PC-9 (cell line): ENCODE measurements around the gene PJA1. TPM values are rescaled to one million over a fixed set of nuclear protein-coding genes. Genes with fewer than 3 reads are reported as not detected.
A peak's percentile ranks its signal among the peaks of the same experiment; 100 is the strongest.

ENCODE experiments used
- BruUV-seq: library from RNA; stranded (reverse); fragments of 400-500 nt; replicated peaks from 2 replicates; lab custom pipeline; 2021; lab: Mats Ljungman, UMichigan
- CTCF ChIA-PET: fragments of 300-600 bp; sonication (Branson Sonifier 250); formaldehyde crosslinking; loops from one replicate; lab custom pipeline; 2022; ENCODE audit warnings: antibody characterized with exemption; lab: Charles Lee
- POLR2A ChIA-PET: fragments of 300-600 bp; sonication (Branson Sonifier 250); formaldehyde crosslinking; loops from one replicate; lab custom pipeline; 2022; ENCODE audit warnings: antibody characterized with exemption; ENCODE audit not compliant: unreplicated experiment; lab: Charles Lee
- DNase-seq, 2 experiments: peaks; one replicate each; pipeline versions ENCODE4 v3.0.0 to v3.0.0-alpha.2; 2015 to 2022; ENCODE audit warnings: mixed read lengths in 1 of 2
- H2AFZ ChIP-seq: fragments of 200-600 bp; sonication (generic); 2 replicates; pipeline ENCODE4 v1.8.1; 2017; ENCODE audit warnings: antibody characterized with exemption
- H3F3A ChIP-seq: fragments of 200-600 bp; sonication (generic); 2 replicates; pipeline ENCODE4 v1.8.1; 2017; ENCODE audit warnings: antibody characterized with exemption, mild to moderate bottlenecking, low read depth; ENCODE audit not compliant: insufficient read depth
- H3K27ac ChIP-seq: fragments of 200-600 bp; sonication (generic); 2 replicates; pipeline ENCODE4 v1.6.1; 2016; ENCODE audit warnings: mixed run types
- H3K27me3 ChIP-seq: fragments of 200-600 bp; sonication (generic); 2 replicates; pipeline ENCODE4 v1.6.1; 2016; ENCODE audit warnings: low read depth, mixed run types; ENCODE audit not compliant: insufficient read depth
- H3K36me3 ChIP-seq: fragments of 200-600 bp; sonication (generic); 2 replicates; pipeline ENCODE4 v1.6.1; 2016; ENCODE audit warnings: low read depth, mixed run types
- H3K4me1 ChIP-seq: fragments of 200-600 bp; sonication (generic); replicated peaks from 2 replicates; pipeline ENCODE4 v1.6.1; 2016; ENCODE audit warnings: mixed run types; ENCODE audit not compliant: insufficient read depth
- H3K4me2 ChIP-seq: fragments of 200-600 bp; sonication (generic); 2 replicates; pipeline ENCODE4 v1.6.1; 2017; ENCODE audit warnings: mixed run types
- H3K4me3 ChIP-seq: fragments of 200-600 bp; sonication (generic); 2 replicates; pipeline ENCODE4 v1.6.1; 2016; ENCODE audit warnings: mixed run types
- H3K79me2 ChIP-seq: fragments of 200-600 bp; sonication (generic); 2 replicates; pipeline ENCODE4 v1.6.1; 2017; ENCODE audit warnings: low read depth, mixed run types
- H3K9me2 ChIP-seq: fragments of 200-600 bp; sonication (generic); 2 replicates; pipeline ENCODE4 v1.8.1; 2017; ENCODE audit warnings: mild to moderate bottlenecking; ENCODE audit not compliant: insufficient read depth
- H3K9me3 ChIP-seq: fragments of 200-600 bp; sonication (generic); 2 replicates; pipeline ENCODE4 v1.8.1; 2016; ENCODE audit warnings: low read depth; ENCODE audit not compliant: insufficient read depth
- H4K20me1 ChIP-seq: fragments of 200-600 bp; sonication (generic); 2 replicates; pipeline ENCODE4 v1.8.1; 2017; ENCODE audit not compliant: insufficient read depth
- EZH2 ChIP-seq: fragments of 200-600 bp; sonication (generic); IDR thresholded peaks from 2 replicates; pipeline ENCODE4 v1.8.0; 2017; ENCODE audit warnings: antibody characterized with exemption, low read depth
- intact Hi-C: fragments of 100-400 bp; cut with micrococcal nuclease; formaldehyde crosslinking; loops from one replicate; pipeline ENCODE4 v1.10.0; 2022; ENCODE audit not compliant: unreplicated experiment
- total RNA-seq: library from RNA; stranded (reverse); gene quantifications from 2 replicates; pipeline ENCODE4 v1.2.3, GENCODE V29; 2021
- TF ChIP-seq, protein P1 (sequence below): fragments of 200-600 bp; sonication (generic); conservative IDR thresholded peaks from 2 replicates; pipeline ENCODE4 v1.6.1; 2017; ENCODE audit warnings: mixed run types, antibody characterized with exemption, mild to moderate bottlenecking, moderate library complexity

PJA1 gene
- total RNA-seq, 1 experiment from 2014 or later, result 27.7 TPM

- intact Hi-C loops, result loop anchor here (2.0 kb wide), 2 partner anchors 43 to 323 kb away; partner anchors contain the start of gene EFNB1
- Histone ChIP-seq H3K4me2 (peak overlapping the region; percentile 10; the same call in 1 of the 2 replicates), H3F3A (peaks cover 28% of the 10 kb centered on the region), H4K20me1 (no peaks in the 10 kb centered on the region), H3K79me2 (no peaks in the 10 kb centered on the region), H3K27ac (peak overlapping the region; percentile 90), H3K4me3 (no peak overlapping the region), H3K4me1 (peaks cover 49% of the 10 kb centered on the region), H3K9me2 (no peaks in the 10 kb centered on the region), H3K9me3 (no peaks in the 10 kb centered on the region), H2AFZ (no peak overlapping the region), H3K27me3 (no peaks in the 10 kb centered on the region), H3K36me3 (no peaks in the 10 kb centered on the region)
- ChIA-PET CTCF (no interaction called here), POLR2A (no interaction called here)
- no peak for DNase-seq
- no peak for TF ChIP-seq EZH2
- TF ChIP-seq, protein P1, sequence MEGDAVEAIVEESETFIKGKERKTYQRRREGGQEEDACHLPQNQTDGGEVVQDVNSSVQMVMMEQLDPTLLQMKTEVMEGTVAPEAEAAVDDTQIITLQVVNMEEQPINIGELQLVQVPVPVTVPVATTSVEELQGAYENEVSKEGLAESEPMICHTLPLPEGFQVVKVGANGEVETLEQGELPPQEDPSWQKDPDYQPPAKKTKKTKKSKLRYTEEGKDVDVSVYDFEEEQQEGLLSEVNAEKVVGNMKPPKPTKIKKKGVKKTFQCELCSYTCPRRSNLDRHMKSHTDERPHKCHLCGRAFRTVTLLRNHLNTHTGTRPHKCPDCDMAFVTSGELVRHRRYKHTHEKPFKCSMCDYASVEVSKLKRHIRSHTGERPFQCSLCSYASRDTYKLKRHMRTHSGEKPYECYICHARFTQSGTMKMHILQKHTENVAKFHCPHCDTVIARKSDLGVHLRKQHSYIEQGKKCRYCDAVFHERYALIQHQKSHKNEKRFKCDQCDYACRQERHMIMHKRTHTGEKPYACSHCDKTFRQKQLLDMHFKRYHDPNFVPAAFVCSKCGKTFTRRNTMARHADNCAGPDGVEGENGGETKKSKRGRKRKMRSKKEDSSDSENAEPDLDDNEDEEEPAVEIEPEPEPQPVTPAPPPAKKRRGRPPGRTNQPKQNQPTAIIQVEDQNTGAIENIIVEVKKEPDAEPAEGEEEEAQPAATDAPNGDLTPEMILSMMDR, result no peak
- BruUV-seq, result no TSS peak
Observed at GRCh38 chrX:69151866-69152284, 13.4 kb downstream of the PJA1 start.

GRCh38 chrX:69150281-69150960, 14.8 kb downstream of the PJA1 start:
- Histone ChIP-seq H3K79me2 (no peaks in the 10 kb centered on the region), H3K4me3 (peak overlapping the region; percentile 52; the same call in 1 of the 2 replicates), H3K27ac (peak overlapping the region; percentile 90), H3K9me2 (no peaks in the 10 kb centered on the region), H3F3A (peaks cover 28% of the 10 kb centered on the region), H2AFZ (peak overlapping the region; percentile 80), H4K20me1 (no peaks in the 10 kb centered on the region), H3K4me1 (peaks cover 49% of the 10 kb centered on the region), H3K36me3 (no peaks in the 10 kb centered on the region), H3K9me3 (no peaks in the 10 kb centered on the region), H3K4me2 (peak overlapping the region; percentile 81), H3K27me3 (no peaks in the 10 kb centered on the region)
- TF ChIP-seq, protein P1, result no peak
- no peak for TF ChIP-seq EZH2
- intact Hi-C loops, result no loop called here
- BruUV-seq, result TSS peak; percentile 39
- DNase-seq, result peak; percentile 69 to 93
- POLR2A ChIA-PET, result interaction anchor here (0.6 to 1.0 kb wide), 5 partner anchors 15 to 624 kb away, joined by 3 to 17 read pairs (median 7); partner anchors contain the start of gene EFNB1
- CTCF ChIA-PET, result no interaction called here

DNA sequence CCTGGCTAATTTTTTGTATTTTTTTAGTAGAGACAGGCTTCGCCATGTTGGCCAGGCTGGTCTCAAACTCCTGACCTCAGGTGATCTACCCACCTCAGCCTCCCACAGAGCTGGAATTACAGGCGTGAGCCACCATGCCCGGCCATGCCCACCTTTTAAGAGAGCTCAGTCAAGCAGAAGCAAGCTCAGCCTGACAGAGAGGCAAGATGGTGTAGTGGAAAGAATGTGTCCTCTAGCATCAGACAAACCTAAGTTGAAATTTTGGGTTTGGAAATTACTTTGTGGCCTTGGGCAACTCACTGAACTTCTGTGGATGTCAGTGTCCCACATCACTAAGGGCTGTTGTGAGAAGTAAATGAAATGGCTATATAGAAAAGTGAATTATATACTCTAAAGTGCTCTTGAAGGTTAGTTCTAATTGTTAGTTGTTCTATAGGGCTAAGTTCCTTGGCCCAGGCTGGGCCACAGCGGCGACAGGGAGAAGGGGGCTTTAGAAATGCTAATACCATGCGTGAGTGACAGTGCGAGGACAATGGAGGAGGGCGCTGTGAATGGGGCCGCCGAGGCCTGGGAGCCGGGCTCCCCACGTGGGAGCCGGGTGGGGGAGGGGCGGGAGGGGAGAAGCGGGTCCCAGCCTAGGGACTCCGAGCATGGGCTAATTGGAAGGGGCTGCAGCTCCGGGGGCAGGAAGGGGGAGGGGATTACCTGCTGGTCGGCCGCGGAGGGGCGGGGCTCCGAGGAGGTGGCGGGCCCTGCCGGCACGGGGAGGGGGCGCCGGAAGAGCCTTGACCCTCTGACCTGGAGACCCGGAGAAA, 15.6 kb downstream of the PJA1 start:
- no peaks in the 10 kb centered on the region for H3K36me3 ChIP-seq
- H3K9me3 ChIP-seq, result no peaks in the 10 kb centered on the region
- peaks cover 53% of the 10 kb centered on the region for H3K4me1 ChIP-seq
- peak overlapping the region; percentile 90 for H3K27ac ChIP-seq
- no TSS peak for BruUV-seq
- intact Hi-C loops, result no loop called here
- peak overlapping the region; percentile 80 for H2AFZ ChIP-seq
- H3F3A ChIP-seq, result peaks cover 28% of the 10 kb centered on the region
- DNase-seq, result no peak
- H3K4me3 ChIP-seq, result peak overlapping the region; percentile 52; the same call in 1 of the 2 replicates
- ChIA-PET POLR2A (interaction anchor here (0.7 kb wide), 2 partner anchors 227 to 321 kb away, joined by 6 to 7 read pairs; partner anchors contain the start of gene EFNB1), CTCF (no interaction called here)
- no peaks in the 10 kb centered on the region for H3K27me3 ChIP-seq
- peak overlapping the region; percentile 81 for H3K4me2 ChIP-seq
- no peaks in the 10 kb centered on the region for H3K79me2 ChIP-seq
- no peaks in the 10 kb centered on the region for H4K20me1 ChIP-seq
- TF ChIP-seq, protein P1, result no peak
- no peak for TF ChIP-seq EZH2
- H3K9me2 ChIP-seq, result no peaks in the 10 kb centered on the region
